ENCODE results near the gene C13orf46. TPM values are rescaled to one million over a fixed set of nuclear protein-coding genes. Genes with fewer than 3 reads are reported as not detected.
A peak's percentile ranks its signal among the peaks of the same experiment; 100 is the strongest.

Gene C13orf46
- total and polyA plus RNA-seq, 10 donors = 0.09 to 4.2 (median 1.2) TPM

DNA sequence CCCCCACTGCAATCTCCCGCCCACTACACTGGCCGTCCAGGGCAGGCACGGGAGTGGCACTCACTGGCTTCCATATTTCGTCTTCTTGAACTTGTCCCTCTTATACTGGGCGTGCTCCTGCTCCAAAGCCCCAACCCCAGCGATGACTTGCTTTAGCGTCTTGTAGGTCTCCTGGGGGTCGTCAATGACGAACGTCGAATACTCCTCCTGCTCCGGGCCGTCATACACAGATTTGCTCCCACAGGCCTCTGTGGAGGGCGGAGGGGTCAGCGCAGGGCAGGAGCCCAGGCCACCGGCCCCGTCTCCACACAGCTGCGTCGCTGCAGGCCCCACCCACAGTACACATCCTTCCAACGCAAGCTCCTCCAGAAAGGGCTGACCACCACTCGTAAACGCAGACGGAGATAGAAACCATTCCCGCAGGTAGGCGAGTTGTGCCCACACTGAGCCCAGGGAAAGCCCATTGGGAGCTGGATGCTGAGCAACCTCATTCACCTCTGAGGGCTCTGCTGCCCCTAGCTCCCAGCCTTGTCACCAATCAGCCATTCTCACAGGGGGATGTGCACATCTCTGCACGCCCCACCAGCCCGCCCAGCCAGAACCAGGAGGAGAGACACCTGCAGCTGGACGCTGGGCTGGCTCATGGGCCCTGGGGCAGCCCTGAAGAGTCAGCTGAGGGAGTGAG is 7.9 kb upstream of the C13orf46 start:
- no peaks in the 10 kb centered on the region for H3K9me3 ChIP-seq
- no peak for TF ChIP-seq POLR2AphosphoS5 (IDR thresholded peaks at IDR 0.05)
- TF ChIP-seq POLR2A (IDR thresholded peaks at IDR 0.05) = no peak
- TF ChIP-seq, protein P1, sequence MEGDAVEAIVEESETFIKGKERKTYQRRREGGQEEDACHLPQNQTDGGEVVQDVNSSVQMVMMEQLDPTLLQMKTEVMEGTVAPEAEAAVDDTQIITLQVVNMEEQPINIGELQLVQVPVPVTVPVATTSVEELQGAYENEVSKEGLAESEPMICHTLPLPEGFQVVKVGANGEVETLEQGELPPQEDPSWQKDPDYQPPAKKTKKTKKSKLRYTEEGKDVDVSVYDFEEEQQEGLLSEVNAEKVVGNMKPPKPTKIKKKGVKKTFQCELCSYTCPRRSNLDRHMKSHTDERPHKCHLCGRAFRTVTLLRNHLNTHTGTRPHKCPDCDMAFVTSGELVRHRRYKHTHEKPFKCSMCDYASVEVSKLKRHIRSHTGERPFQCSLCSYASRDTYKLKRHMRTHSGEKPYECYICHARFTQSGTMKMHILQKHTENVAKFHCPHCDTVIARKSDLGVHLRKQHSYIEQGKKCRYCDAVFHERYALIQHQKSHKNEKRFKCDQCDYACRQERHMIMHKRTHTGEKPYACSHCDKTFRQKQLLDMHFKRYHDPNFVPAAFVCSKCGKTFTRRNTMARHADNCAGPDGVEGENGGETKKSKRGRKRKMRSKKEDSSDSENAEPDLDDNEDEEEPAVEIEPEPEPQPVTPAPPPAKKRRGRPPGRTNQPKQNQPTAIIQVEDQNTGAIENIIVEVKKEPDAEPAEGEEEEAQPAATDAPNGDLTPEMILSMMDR (IDR thresholded peaks at IDR 0.05 in 8 of 11, conservative IDR thresholded peaks at IDR 0.05 in 3 of 11) = no peak
- H3K4me1 ChIP-seq = peaks cover 0 to 4% (median 0%) of the 10 kb centered on the region in 6 donors
- DNase-seq = no peak
- intact Hi-C loops (cut with DNase I; ENCODE audit: low total_unique reads) = no loop called here
- WGBS, 5 donors = 93 to 95% (median 94%) methylated on average over 27 to 28 of the region's 28 CpGs
- H3K27ac ChIP-seq = no peak overlapping the region
- H3K36me3 ChIP-seq = peaks cover 0 to 61% (median 53%) of the 10 kb centered on the region in 6 donors
- no peaks in the 10 kb centered on the region for H3K27me3 ChIP-seq (replicated peaks in 1 of 7)
- H3K4me3 ChIP-seq = no peak overlapping the region

GRCh38 chr13:113981194-113981605 is 7.3 kb upstream of the C13orf46 start:
- Histone ChIP-seq H3K36me3 (peaks cover 0 to 66% (median 54%) of the 10 kb centered on the region in 6 donors), H3K27ac (no peak overlapping the region), H3K4me3 (no peak overlapping the region), H3K9me3 (no peaks in the 10 kb centered on the region), H3K4me1 (peaks cover 0 to 6% (median 0%) of the 10 kb centered on the region in 6 donors), H3K27me3 (replicated peaks in 1 of 7) (no peaks in the 10 kb centered on the region)
- TF ChIP-seq POLR2AphosphoS5 (IDR thresholded peaks at IDR 0.05) (peak in 1 of 3 donors; percentile 54), POLR2A (IDR thresholded peaks at IDR 0.05) (no peak)
- intact Hi-C loops (cut with DNase I; ENCODE audit: low total_unique reads) = no loop called here
- WGBS, 5 donors = 94 to 98% (median 96%) methylated on average over 14 to 16 of the region's 16 CpGs
- DNase-seq = peak; percentile 68

DNA sequence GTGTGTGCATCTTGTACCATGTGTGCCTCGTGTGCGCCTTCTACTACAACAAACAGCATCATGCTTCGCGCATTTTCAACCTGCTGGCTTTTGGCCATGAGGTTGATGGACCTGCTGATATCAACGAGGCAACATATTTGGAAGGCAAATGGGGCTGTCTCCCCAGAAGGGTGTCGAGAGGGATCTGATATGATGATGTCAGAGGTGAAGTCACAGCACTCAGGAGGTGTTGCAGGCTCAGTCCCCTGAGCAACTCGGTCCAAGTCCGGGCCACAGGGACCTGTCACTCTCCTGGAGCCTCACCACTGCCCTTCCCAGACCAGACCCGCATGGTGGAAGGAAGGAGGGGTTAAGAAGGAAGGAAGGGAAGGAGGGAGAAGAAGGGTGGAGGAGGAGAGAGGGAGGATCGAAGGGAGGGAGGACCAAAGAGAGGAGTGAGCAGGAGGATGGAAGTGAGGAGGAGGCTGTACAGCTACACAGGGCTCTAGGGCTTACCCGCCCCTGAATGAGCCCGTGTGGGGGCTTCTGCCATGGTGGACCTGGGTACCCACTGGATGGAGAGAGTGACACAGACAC is 6.7 kb upstream of the C13orf46 start:
- intact Hi-C loops (cut with DNase I; ENCODE audit: low total_unique reads) = no loop called here
- no peak overlapping the region for H3K4me3 ChIP-seq
- 89 to 95% (median 93%) methylated on average over 12 of the region's 12 CpGs for WGBS, 5 donors
- H3K36me3 ChIP-seq = peaks cover 0 to 70% (median 55%) of the 10 kb centered on the region in 6 donors
- peak overlapping the region in 1 of 8 donors; percentile 21 for H3K27ac ChIP-seq
- peaks cover 0 to 6% (median 0%) of the 10 kb centered on the region in 6 donors for H3K4me1 ChIP-seq
- no peaks in the 10 kb centered on the region for H3K27me3 ChIP-seq (replicated peaks in 1 of 7)
- TF ChIP-seq POLR2A (IDR thresholded peaks at IDR 0.05) (no peak), POLR2AphosphoS5 (IDR thresholded peaks at IDR 0.05) (no peak)
- TF ChIP-seq, protein P1 (IDR thresholded peaks at IDR 0.05 in 8 of 11, conservative IDR thresholded peaks at IDR 0.05 in 3 of 11) = no peak
- H3K9me3 ChIP-seq = no peaks in the 10 kb centered on the region
- DNase-seq = peak; percentile 32

DNA sequence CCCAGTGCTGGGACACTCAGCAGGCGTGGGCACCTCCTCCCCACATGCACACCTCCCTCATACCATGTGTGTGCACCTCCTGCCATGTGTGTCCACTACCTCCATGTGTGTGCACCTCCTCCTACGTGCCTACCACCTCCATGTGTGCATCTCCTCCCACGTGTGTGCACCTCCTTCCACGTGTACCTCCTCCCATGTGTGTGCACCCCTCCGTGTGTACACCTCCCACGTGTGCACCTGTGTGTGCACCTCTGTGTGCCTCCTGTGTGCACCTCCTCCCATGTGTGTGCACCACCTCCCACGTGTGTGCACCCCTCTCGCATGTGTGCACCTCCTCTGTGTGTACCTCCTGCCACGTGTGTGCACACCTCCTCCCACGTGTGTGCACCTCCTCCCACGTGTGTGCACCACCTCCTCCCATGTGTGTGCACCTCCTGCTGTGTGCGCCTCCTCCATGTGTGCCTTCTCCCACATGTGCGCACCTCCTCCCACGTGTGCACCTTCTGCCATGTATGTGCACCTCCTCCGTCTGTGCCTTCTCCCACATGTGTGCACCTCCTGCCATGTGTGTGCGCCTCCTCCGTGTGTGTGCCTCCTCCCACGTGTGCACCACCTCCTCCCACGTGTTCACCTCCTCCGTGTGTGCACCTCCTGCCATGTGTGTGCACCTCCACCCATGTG is 6.1 kb upstream of the C13orf46 start:
- Histone ChIP-seq H3K27ac (no peak overlapping the region), H3K27me3 (replicated peaks in 1 of 7) (no peaks in the 10 kb centered on the region), H3K9me3 (no peaks in the 10 kb centered on the region), H3K36me3 (peaks cover 0 to 77% (median 62%) of the 10 kb centered on the region in 6 donors), H3K4me3 (no peak overlapping the region), H3K4me1 (peaks cover 0 to 6% (median 0%) of the 10 kb centered on the region in 6 donors)
- intact Hi-C loops (cut with DNase I; ENCODE audit: low total_unique reads) = no loop called here
- DNase-seq = peak; percentile 38
- TF ChIP-seq, protein P1 (IDR thresholded peaks at IDR 0.05 in 8 of 11, conservative IDR thresholded peaks at IDR 0.05 in 3 of 11) = no peak
- TF ChIP-seq POLR2AphosphoS5 (IDR thresholded peaks at IDR 0.05) (peak in 1 of 3 donors; percentile 40), POLR2A (IDR thresholded peaks at IDR 0.05) (no peak)
- whole genome bisulfite sequencing, 5 donors = 94 to 95% (median 94%) methylated on average over 20 of the region's 20 CpGs
